Urinary bladder (tissue), 4 donors: Measurements from ENCODE around the gene MTRR. TPM values are rescaled to one million over a fixed set of nuclear protein-coding genes. Genes with fewer than 3 reads are reported as not detected.

ENCODE experiments used
- DNase-seq: peaks from one replicate; pipeline ENCODE4 v3.0.0-alpha.2; 2015; ENCODE audit errors: extremely low spot score
- H3K27ac ChIP-seq: one replicate; pipeline ENCODE4 v1.5.1; 2013; ENCODE audit warnings: low read depth, mild to moderate bottlenecking, moderate library complexity
- H3K36me3 ChIP-seq: one replicate; pipeline ENCODE4 v1.6.1; 2013; ENCODE audit warnings: mild to moderate bottlenecking, moderate library complexity; ENCODE audit not compliant: insufficient read depth
- H3K4me1 ChIP-seq: one replicate; pipeline ENCODE4 v1.6.1; 2013; ENCODE audit warnings: mild to moderate bottlenecking, moderate library complexity; ENCODE audit not compliant: insufficient read depth
- H3K4me3 ChIP-seq: one replicate; pipeline ENCODE4 v1.5.1; 2013; ENCODE audit warnings: low read depth, low read length
- WGBS: extraction: QIAGEN DNeasy Blood & Tissue Kit; methylation state at CpG from one replicate; pipeline ENCODE4 v1.1.7; 2013; 5-methylcytosine and 5-hydroxymethylcytosine counted together
- polyA plus RNA-seq: library from polyadenylated mRNA; stranded (reverse); fragments of 200-250 nt; gene quantifications from one replicate; pipeline ENCODE4 v1.2.3, GENCODE V29; 2013
- total RNA-seq: library from RNA; depleted of rRNA; stranded (reverse); fragments of >200 nt; gene quantifications from one replicate; pipeline ENCODE4 v1.2.3, GENCODE V29; 2014
- donor health status: healthy with polysubstance abuse.
- donor health status: healthy.

Gene MTRR
- total and polyA plus RNA-seq, 2 donors: 29.6 to 47.9 TPM

DNA sequence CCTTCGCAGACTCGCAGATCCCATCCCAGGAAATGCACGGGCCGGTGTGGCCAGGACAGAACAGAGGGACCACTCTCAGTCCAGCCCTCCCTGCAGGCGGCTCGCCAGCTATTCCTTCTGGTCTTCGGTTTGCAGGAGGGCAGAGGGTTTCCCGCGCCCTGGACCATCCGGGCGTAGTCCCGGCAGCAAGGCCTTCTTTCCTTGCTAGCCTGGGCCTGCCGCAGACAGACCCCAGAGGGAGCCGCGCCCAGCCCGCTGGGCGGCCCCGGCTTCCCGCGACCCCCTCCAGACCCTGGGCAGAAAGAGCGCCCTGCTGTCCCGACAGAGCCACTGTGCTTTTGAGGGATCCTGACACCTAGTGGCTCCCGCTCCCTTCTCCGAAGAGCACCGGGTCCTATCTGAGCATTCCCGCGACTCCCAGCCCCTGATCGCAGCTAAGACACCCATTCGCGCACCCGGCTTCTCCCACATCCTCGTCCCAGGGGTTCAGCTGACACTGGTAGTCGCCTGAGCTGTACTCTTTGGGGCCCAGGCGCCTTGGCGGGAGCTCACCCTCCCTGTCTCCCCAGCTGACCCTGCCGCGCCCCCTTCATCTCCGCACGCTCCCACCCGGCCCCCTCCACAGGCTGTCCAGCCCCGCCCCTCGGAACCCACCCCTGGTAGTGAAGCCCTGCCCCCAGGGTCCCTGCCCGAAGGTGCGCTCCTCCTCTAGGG, 19.1 kb upstream of the MTRR start:
- Histone ChIP-seq H3K36me3 (no peaks in the 10 kb centered on the region), H3K4me3 (peak overlapping the region; percentile 67), H3K4me1 (no peaks in the 10 kb centered on the region), H3K27ac (no peak overlapping the region)
- DNase-seq: no peak
- 3% methylated on average over 44 of the region's 44 CpGs for WGBS

DNA sequence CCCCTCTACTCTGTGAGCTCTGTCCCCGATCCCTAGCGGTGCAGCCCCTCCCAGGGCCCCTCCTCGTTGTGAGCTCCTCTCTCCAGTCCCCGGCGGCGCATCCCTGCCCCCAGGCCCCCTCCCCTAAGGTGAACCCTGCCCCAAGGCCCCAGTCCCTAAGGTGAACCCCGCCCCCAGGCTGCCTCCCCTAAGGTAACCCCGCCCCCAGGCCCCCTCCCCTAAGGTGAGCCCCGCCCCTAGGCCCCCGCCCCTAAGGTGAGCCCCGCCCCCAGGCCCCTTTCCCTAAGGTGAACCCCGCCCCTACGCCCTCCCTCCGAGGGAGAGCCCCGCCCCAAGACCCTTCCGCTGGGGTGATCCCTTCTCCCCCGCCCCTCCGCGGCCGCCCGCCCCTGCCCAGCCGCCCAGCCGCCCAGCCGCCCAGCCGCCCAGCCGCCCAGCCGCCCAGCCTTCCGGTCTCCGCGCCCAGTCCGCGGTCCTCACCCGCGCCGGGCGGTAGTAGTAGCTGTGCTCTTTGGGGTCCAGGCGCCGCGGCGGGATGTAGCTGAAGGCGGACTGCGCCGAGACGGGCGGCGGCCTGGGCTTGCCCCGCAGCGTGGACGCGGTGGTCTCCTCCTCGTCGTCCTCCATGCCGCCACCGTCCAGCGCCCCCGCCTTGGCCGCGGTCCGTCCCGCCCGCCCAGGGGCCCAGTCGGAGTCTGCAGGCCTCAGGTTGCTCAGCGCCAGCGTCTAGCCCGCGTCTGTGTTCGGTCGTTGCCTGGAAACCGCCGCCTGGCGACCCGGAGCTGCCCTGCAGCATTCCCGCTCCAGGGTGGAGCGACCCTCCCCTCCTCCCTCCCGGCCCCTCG, 18.3 kb upstream of the MTRR start, which contains the start of gene CFAP90:
Gene CFAP90, minus strand, starts transcription at position 739 of the 845 bp plus-strand sequence. Its CDS starts 112 bp downstream, at position 627.
- H3K4me1 ChIP-seq: no peaks in the 10 kb centered on the region
- 2% methylated on average over 75 of the region's 76 CpGs for WGBS
- H3K36me3 ChIP-seq: no peaks in the 10 kb centered on the region
- peak within 1 kb of the TSS; percentile 67 for H3K4me3 ChIP-seq
- peak; percentile 17 for DNase-seq
- H3K27ac ChIP-seq: no peak within 1 kb of the TSS

GRCh38 chr5:7851240-7851592, 17.7 kb upstream of the MTRR start:
- no peaks in the 10 kb centered on the region for H3K36me3 ChIP-seq
- no peaks in the 10 kb centered on the region for H3K4me1 ChIP-seq
- H3K27ac ChIP-seq: no peak overlapping the region
- 52% methylated on average over 16 of the region's 16 CpGs for WGBS
- peak overlapping the region; percentile 67 for H3K4me3 ChIP-seq
- DNase-seq: no peak

DNA sequence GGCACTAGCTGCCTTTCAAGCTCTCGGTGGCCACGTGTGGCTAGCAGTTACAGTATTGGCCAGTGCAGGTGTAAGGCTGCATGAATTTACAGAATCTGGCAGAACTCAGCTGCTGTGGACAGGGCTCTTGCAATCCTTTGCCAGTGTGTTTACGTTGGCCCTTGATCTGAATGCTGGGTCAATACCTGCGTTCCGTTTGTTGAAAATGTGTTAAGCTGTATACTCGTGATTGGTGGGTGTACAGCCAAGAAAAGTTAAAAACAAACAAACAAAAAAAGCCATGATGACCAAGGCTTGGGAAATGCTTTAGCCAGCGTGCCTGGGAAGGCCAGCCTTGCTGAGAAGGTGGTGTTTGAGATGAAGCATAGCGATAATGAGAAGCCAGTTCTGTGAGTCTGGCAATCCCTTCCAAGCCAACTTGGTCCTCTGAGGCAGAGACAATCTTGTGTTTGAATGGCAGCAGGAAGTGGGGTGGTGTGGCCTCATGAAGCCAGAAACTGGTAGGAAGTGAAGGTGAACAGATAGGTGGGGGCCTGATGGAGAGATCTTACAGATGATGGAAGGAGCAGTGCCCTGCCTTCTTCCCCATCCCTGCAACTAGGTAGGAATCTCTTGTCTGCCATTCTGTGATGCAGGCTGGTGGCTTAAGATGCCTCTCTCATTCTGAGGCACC, 17.2 kb upstream of the MTRR start:
- Histone ChIP-seq H3K27ac (no peak overlapping the region), H3K36me3 (no peaks in the 10 kb centered on the region), H3K4me3 (no peak overlapping the region), H3K4me1 (no peaks in the 10 kb centered on the region)
- whole genome bisulfite sequencing: 77% methylated on average over 8 of the region's 8 CpGs
- DNase-seq: no peak

GRCh38 chr5:7852542-7852941, 16.4 kb upstream of the MTRR start:
- no peak for DNase-seq
- Histone ChIP-seq H3K4me1 (no peaks in the 10 kb centered on the region), H3K36me3 (no peaks in the 10 kb centered on the region), H3K27ac (no peak overlapping the region), H3K4me3 (no peak overlapping the region)
- 80% methylated on average over 1 of the region's 1 CpG for WGBS

DNA sequence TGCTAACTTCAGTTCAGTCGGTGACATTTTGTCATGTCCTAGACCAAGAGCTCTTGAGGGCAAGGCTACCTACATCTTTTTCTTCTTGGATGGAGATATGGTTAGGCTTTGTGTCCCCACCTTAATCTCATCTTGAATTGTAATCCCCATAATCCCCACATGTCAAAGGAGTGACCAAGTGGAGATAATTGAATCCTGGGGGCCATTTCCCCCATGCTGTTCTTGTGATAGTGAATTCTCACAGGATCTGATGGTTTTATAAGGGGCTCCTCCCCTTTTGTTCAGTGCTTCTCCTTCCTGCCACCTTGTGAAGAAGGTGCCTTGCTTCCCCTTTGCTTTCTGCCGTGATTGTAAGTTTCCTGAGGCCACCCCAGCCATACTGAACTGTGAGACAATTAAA, 16.0 kb upstream of the MTRR start:
- no peak for DNase-seq
- WGBS: 78% methylated on average over 2 of the region's 2 CpGs
- Histone ChIP-seq H3K4me1 (no peaks in the 10 kb centered on the region), H3K4me3 (no peak overlapping the region), H3K27ac (no peak overlapping the region), H3K36me3 (no peaks in the 10 kb centered on the region)

- Histone ChIP-seq H3K4me1 (no peaks in the 10 kb centered on the region), H3K36me3 (peaks cover 5% of the 10 kb centered on the region), H3K27ac (no peak overlapping the region), H3K4me3 (no peak overlapping the region)
- no peak for DNase-seq
- WGBS: 64% methylated on average over 3 of the region's 3 CpGs
Measured at GRCh38 chr5:7855611-7856010, 13.3 kb upstream of the MTRR start.

DNA sequence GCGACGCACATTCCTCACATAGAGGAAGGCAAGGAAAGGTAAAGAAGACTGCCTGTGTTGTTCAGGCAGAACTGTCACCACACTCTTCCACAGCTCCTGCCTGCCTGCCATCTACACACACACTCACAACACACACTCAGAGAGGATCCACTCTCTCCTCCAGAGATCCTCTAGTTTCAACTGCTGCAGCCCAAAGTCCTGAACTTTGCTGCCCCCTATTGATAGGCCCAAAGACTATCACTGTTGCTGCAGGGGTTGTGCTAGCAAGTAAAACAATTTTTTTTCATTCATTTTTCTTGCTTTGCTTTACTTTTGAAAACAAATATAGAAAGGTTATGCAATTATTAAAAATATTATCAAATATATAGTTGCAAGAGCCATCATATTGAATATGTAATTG, 12.1 kb upstream of the MTRR start:
- 95% methylated on average over 2 of the region's 2 CpGs for WGBS
- H3K4me1 ChIP-seq: no peaks in the 10 kb centered on the region
- peaks cover 7% of the 10 kb centered on the region for H3K36me3 ChIP-seq
- H3K4me3 ChIP-seq: no peak overlapping the region
- no peak for DNase-seq
- H3K27ac ChIP-seq: no peak overlapping the region

DNA sequence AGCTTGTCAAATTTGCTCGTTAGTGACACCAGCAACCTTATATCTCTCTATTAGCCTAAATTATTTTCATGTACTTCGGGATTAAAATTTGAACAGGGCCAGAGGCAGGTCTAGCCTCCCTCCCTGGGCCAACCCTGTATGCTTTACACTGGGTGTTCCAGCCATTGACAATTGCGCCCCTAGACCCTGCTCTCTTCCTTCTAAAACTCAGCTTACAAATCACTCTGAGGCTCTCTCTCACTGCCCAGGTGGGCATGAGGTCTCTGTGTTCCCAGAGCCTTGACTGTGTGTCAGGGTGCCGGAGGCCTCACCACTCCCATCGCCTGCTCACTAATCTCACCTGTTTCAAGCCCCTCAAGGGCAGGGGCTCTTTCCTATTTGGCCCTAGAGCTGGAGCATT, 11.6 kb upstream of the MTRR start:
- no peak overlapping the region for H3K4me3 ChIP-seq
- H3K4me1 ChIP-seq: no peaks in the 10 kb centered on the region
- 88% methylated on average over 5 of the region's 5 CpGs for WGBS
- DNase-seq: no peak
- H3K36me3 ChIP-seq: peaks cover 7% of the 10 kb centered on the region
- no peak overlapping the region for H3K27ac ChIP-seq

DNA sequence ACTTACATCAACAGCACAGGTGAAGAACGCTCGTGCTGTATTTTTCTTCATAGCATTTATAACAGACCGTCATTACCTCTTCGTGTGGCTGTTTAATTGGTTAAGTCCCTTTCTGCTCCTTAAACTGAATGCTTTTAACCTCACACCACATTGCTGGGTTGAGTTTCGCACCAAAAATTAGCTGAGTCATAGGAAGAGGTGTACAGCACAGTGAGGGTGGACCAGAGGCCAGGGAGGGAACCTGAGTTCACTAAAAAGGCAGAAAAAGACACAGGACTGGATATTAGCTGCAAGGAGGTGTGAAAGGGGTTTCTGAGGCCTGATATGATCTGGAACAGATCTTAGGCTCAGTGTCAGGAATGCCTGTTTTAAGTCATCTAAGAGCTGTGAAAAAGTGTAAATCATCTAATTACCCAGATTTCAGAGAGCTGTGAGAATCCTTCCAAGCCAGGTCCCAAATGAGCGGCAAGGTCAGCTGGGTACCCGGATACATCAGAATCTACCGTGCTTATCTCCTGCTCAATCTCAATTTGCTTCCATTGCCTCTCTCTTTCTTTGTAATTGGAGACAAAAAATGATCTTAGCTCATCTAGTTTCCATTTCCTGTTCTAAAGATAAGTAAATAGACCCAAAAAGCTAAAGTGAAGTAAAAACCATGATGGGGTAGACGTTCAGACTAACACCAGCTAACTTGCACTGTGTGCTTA, 10.9 kb upstream of the MTRR start:
- no peak overlapping the region for H3K27ac ChIP-seq
- H3K4me1 ChIP-seq: no peaks in the 10 kb centered on the region
- no peak overlapping the region for H3K4me3 ChIP-seq
- peaks cover 10% of the 10 kb centered on the region for H3K36me3 ChIP-seq
- no peak for DNase-seq
- 68% methylated on average over 9 of the region's 9 CpGs for WGBS

- H3K36me3 ChIP-seq: peaks cover 5% of the 10 kb centered on the region
- 81% methylated on average over 2 of the region's 2 CpGs for WGBS
- DNase-seq: no peak
- no peak overlapping the region for H3K4me3 ChIP-seq
- H3K27ac ChIP-seq: no peak overlapping the region
- H3K4me1 ChIP-seq: peaks cover 2% of the 10 kb centered on the region
Measured at GRCh38 chr5:7866196-7866595, 2.8 kb upstream of the MTRR start.

GRCh38 chr5:7867260-7867659, 1.7 kb upstream of the MTRR start:
- H3K27ac ChIP-seq: no peak overlapping the region
- H3K4me3 ChIP-seq: no peak overlapping the region
- 77% methylated on average over 3 of the region's 3 CpGs for WGBS
- H3K36me3 ChIP-seq: peaks cover 2% of the 10 kb centered on the region
- H3K4me1 ChIP-seq: peaks cover 2% of the 10 kb centered on the region
- no peak for DNase-seq

- under 1% methylated on average over 8 of the region's 8 CpGs for WGBS
- Histone ChIP-seq H3K4me3 (peak overlapping the region; percentile 98), H3K27ac (peak overlapping the region; percentile 12), H3K36me3 (no peaks in the 10 kb centered on the region), H3K4me1 (peaks cover 2% of the 10 kb centered on the region)
- no peak for DNase-seq
Measured at GRCh38 chr5:7868427-7868772, 548 bp upstream of the MTRR start.
